BJ (cell line): ENCODE measurements around the gene OGFR. TPM values are rescaled to one million over a fixed set of nuclear protein-coding genes. Genes with fewer than 3 reads are reported as not detected.

Experiments
- CTCF ChIA-PET: fragments of 350-600 bp; formaldehyde crosslinking; extraction: SDS; loops from one replicate; lab custom pipeline; 2021; ENCODE audit warnings: antibody characterized with exemption, inconsistent platforms; lab: Yijun Ruan, JAX
- POLR2A ChIA-PET: fragments of 300-600 bp; sonication (Branson Sonifier 250); formaldehyde crosslinking; extraction: SDS; loops from one replicate; lab custom pipeline; 2021; ENCODE audit warnings: antibody characterized with exemption; lab: Charles Lee
- DNase-seq: peaks from one replicate; pipeline ENCODE4 v3.0.0-alpha.2; 2011; ENCODE audit warnings: low read depth
- H3K27me3 ChIP-seq: 2 replicates; pipeline ENCODE4 v1.6.0; 2011; ENCODE audit warnings: low read length; ENCODE audit not compliant: control insufficient read depth, insufficient read depth
- H3K36me3 ChIP-seq: 2 replicates; pipeline ENCODE4 v1.5.1; 2011; ENCODE audit warnings: low read length; ENCODE audit not compliant: control insufficient read depth, insufficient read depth
- H3K4me3 ChIP-seq: 2 replicates; pipeline ENCODE4 v1.5.1; 2011; ENCODE audit warnings: low read depth, mild to moderate bottlenecking, control low read depth, low read length
- polyA plus RNA-seq: library from polyadenylated mRNA; depleted of rRNA; stranded (reverse); fragments of >200 nt; gene quantifications from 2 replicates; pipeline ENCODE4 v1.2.3, GENCODE V29; 2011
- TF ChIP-seq, protein P1 (sequence below): IDR thresholded peaks from 2 replicates; pipeline ENCODE4 v1.5.1; 2011; ENCODE audit warnings: low read depth, mild to moderate bottlenecking, control low read depth, inconsistent platforms, low read length, moderate library complexity; ENCODE audit not compliant: insufficient read depth

The OGFR gene
- polyA plus RNA-seq, 1 experiment, result 34.2 TPM

DNA sequence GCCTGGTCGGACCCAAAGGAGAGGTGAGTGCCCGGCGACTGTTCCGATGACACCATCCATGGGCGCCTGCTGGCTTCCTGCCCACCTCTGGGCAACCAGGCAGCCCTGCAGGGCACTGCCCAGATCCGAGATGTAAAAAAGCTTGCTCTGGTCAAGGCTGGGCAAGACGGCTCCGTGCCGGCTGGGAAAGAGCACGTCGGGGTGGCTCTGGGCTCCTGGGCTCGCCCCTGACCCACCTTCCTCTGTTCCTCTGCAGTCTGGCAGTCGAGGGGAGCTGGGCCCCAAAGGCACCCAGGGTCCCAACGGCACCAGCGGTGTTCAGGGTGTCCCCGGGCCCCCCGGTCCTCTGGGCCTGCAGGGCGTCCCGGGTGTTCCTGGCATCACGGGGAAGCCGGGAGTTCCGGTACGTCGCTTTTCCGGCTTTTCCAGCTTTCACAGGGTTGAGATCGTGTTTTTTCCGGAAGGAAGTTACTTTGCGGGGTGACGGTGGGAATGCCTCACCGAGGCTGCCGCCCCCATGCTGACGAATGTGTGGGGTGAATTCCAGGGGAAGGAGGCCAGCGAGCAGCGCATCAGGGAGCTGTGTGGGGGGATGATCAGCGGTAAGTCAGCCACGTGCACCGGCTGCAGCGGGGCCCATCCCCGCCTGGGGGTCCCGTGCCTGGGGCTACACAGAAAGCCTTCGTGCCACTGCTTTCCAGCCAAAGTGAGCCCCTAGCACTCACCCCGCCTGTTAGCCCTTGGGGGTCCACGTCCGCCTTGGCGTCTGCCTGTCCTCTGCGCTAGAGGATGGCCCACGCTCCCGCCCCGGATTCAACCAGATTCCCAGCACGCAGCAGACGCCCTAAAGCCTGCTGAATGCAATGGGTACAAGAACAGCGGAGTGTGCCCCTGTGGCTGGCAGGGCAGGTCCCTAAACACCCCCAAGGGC, 31.6 kb downstream of the OGFR start:
- POLR2A ChIA-PET, result no interaction called here
- CTCF ChIA-PET, result no interaction called here
- H3K27me3 ChIP-seq, result peaks cover 3% of the 10 kb centered on the region; the same call in 1 of the 2 replicates
- H3K4me3 ChIP-seq, result no peak overlapping the region
- no peaks in the 10 kb centered on the region for H3K36me3 ChIP-seq
- DNase-seq, result no peak
- TF ChIP-seq, protein P1, sequence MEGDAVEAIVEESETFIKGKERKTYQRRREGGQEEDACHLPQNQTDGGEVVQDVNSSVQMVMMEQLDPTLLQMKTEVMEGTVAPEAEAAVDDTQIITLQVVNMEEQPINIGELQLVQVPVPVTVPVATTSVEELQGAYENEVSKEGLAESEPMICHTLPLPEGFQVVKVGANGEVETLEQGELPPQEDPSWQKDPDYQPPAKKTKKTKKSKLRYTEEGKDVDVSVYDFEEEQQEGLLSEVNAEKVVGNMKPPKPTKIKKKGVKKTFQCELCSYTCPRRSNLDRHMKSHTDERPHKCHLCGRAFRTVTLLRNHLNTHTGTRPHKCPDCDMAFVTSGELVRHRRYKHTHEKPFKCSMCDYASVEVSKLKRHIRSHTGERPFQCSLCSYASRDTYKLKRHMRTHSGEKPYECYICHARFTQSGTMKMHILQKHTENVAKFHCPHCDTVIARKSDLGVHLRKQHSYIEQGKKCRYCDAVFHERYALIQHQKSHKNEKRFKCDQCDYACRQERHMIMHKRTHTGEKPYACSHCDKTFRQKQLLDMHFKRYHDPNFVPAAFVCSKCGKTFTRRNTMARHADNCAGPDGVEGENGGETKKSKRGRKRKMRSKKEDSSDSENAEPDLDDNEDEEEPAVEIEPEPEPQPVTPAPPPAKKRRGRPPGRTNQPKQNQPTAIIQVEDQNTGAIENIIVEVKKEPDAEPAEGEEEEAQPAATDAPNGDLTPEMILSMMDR, result no peak

DNA sequence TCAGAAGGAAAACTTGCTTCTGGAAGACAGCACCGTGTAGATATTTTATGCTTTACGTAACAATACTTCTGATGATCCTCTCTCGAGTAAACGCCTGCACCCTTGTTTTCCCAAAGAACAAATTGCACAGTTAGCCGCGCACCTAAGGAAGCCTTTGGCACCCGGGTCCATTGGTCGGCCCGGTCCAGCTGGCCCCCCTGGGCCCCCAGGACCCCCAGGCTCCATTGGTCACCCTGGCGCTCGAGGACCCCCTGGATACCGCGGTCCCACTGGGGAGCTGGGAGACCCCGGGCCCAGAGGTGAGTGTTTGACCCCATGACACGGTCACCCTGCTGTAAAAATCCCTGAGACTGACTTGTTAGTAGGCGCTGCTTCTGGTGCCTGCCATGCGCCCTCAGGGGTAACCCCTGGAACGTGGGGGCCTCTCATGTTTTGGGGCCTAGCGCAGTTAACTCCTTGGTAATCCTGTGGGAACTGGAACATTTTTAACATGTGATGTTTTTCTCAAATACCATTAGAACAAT, 32.4 kb downstream of the OGFR start:
- peaks cover 3% of the 10 kb centered on the region; the same call in 1 of the 2 replicates for H3K27me3 ChIP-seq
- CTCF ChIA-PET, result interaction anchor here (0.6 kb wide), 1 partner anchor 10 kb away, joined by 3 read pairs; no protein-coding TSS in a partner anchor
- H3K36me3 ChIP-seq, result no peaks in the 10 kb centered on the region
- H3K4me3 ChIP-seq, result no peak overlapping the region
- TF ChIP-seq, protein P1, result no peak
- DNase-seq, result no peak
- POLR2A ChIA-PET, result no interaction called here

DNA sequence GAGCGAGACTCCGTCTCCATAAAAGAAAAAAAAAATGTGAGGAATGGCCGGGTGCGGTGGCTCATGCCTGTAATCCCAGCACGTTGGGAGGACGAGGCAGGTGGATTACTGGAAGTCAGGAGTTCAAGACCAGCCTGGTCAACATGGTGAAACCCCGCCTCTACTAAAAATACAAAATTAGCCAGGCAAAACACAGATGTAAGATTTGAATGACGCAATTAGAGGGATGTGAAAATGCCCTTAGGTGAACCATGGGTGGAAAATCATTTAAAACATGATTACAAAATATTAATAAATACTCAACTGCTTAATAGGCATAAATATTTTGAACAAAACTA, 33.1 kb downstream of the OGFR start:
- peaks cover 3% of the 10 kb centered on the region; the same call in 1 of the 2 replicates for H3K27me3 ChIP-seq
- H3K36me3 ChIP-seq, result no peaks in the 10 kb centered on the region
- ChIA-PET POLR2A (no interaction called here), CTCF (interaction anchor here (1.1 kb wide), 1 partner anchor 11 kb away, joined by 3 read pairs; no protein-coding TSS in a partner anchor)
- TF ChIP-seq, protein P1, result no peak
- DNase-seq, result no peak
- H3K4me3 ChIP-seq, result no peak overlapping the region

DNA sequence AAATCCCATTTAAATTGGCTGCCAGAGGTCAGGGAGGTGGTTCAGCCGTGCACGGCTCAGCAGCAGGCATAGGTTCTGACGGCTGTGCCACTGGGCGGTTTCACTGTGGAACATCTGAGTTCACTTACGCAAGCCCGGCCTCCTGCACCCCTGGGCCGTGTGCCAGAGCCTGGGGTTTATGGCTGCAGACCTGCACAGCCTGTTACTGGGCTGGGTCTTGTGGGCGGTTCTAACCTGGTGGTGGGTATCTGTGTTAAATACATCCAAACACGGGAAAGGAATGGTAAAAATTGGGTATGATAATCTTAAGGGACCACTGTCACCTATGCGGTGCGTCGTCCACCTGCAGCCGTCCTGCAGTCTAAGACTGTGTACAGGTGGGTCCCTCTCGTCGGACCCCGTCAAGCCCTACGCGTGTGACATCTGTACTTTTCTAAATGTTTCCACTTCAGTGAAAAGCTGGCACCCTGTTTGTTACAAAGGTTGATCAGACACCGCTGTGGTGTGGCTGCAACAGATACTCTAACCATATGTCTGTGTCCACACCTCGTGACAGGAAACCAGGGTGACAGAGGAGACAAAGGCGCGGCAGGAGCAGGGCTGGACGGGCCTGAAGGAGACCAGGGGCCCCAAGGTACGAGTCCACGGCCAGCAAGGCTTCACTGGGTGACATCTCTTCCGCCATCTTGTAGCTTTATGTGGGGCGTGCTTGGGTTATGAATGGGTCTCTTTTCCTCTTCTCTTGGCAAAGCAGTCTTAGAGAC, 33.7 kb downstream of the OGFR start:
- DNase-seq, result no peak

More for the DNA sequence above, 33.7 kb downstream of the OGFR start:
- CTCF ChIA-PET, result interaction anchor here (0.8 to 1.1 kb wide), 2 partner anchors 9 to 10 kb away, joined by 3 read pairs; no protein-coding TSS in a partner anchor
- H3K36me3 ChIP-seq, result no peaks in the 10 kb centered on the region
- no peak overlapping the region for H3K4me3 ChIP-seq
- H3K27me3 ChIP-seq, result peaks cover 3% of the 10 kb centered on the region; the same call in 1 of the 2 replicates
- TF ChIP-seq, protein P1, result no peak
- POLR2A ChIA-PET, result no interaction called here
